GM12878 (cell line): ENCODE data around the gene ANXA9. TPM values are rescaled to one million over a fixed set of nuclear protein-coding genes. Genes with fewer than 3 reads are reported as not detected.

ENCODE experiments used
- ATAC-seq: fragments of 200-7000 bp; cut with Tn5 transposase; 3 replicates; pipeline ENCODE4 v1.9.1; 2020; ENCODE audit warnings: mild to moderate bottlenecking, moderate library complexity
- BruUV-seq: library from RNA; stranded (reverse); fragments of 400-500 nt; replicated peaks from 2 replicates; lab custom pipeline; 2021; lab: Mats Ljungman, UMichigan
- CTCF ChIA-PET: fragments of 300-600 bp; sonication (Branson Sonifier 250); formaldehyde crosslinking; extraction: SDS; loops from one replicate; lab custom pipeline; 2021; ENCODE audit warnings: inconsistent platforms; lab: Yijun Ruan, JAX
- POLR2A ChIA-PET: fragments of 350-600 bp; formaldehyde crosslinking; extraction: SDS; loops from one replicate; lab custom pipeline; 2021; ENCODE audit warnings: inconsistent platforms; lab: Charles Lee
- RAD21 ChIA-PET: fragments of 300-600 bp; sonication (Branson Sonifier 250); formaldehyde crosslinking; loops from one replicate; lab custom pipeline; 2023; ENCODE audit warnings: antibody characterized with exemption; ENCODE audit not compliant: unreplicated experiment; lab: Charles Lee
- SMC1A ChIA-PET: fragments of 300-600 bp; sonication (Branson Sonifier 250); formaldehyde crosslinking; loops from one replicate; lab custom pipeline; 2023; ENCODE audit not compliant: unreplicated experiment, uncharacterized antibody; lab: Charles Lee
- DNase-seq: peaks from one replicate; pipeline ENCODE4 v3.0.0-alpha.2; 2011; ENCODE audit warnings: low read depth, low spot score
- FAIRE-seq: peaks from 3 replicates; lab custom pipeline; 2011; peaks lifted over from hg19 to GRCh38; lab: Jason Lieb, UNC
- H2AFZ ChIP-seq: 2 replicates; pipeline ENCODE4 v1.6.0; 2011; ENCODE audit warnings: low read depth, low read length, control low read depth; ENCODE audit not compliant: control insufficient read depth
- H3K27ac ChIP-seq: 2 replicates; pipeline ENCODE4 v1.5.1; 2011; ENCODE audit warnings: control low read depth; ENCODE audit not compliant: control insufficient read depth, insufficient read depth
- H3K27me3 ChIP-seq, 2 experiments: replicated peaks in 1 of 2; 2 replicates each; pipeline versions ENCODE4 v1.6.0 to v1.6.1; 2011; ENCODE audit warnings: low read length in 1 of 2; ENCODE audit not compliant: control insufficient read depth in 2 of 2, insufficient read depth in 2 of 2
- H3K36me3 ChIP-seq, 2 experiments: 2 replicates each; pipeline ENCODE4 v1.5.1; 2011; ENCODE audit warnings: low read length in 1 of 2; ENCODE audit not compliant: control insufficient read depth in 2 of 2, insufficient read depth in 2 of 2
- H3K4me1 ChIP-seq: 2 replicates; pipeline ENCODE4 v1.6.1; 2011; ENCODE audit warnings: mild to moderate bottlenecking, low read length, moderate library complexity, mixed read lengths; ENCODE audit not compliant: control insufficient read depth, insufficient read depth
- H3K4me2 ChIP-seq: 2 replicates; pipeline ENCODE4 v1.6.0; 2011; ENCODE audit warnings: control low read depth; ENCODE audit not compliant: control insufficient read depth, insufficient read depth
- H3K4me3 ChIP-seq: fragments of 200-600 bp; sonication (generic); 2 replicates; pipeline ENCODE4 v1.5.1; 2016
- H3K79me2 ChIP-seq: 2 replicates; pipeline ENCODE4 v1.6.0; 2011; ENCODE audit warnings: low read length; ENCODE audit not compliant: control insufficient read depth, insufficient read depth
- H3K9ac ChIP-seq: 2 replicates; pipeline ENCODE4 v1.8.0; 2011; ENCODE audit warnings: low read length, control low read depth, mixed read lengths; ENCODE audit not compliant: control insufficient read depth, insufficient read depth
- H3K9me3 ChIP-seq: replicated peaks from 3 replicates; pipeline ENCODE4 v1.5.1; 2011; ENCODE audit warnings: mild to moderate bottlenecking, low read length; ENCODE audit not compliant: control insufficient read depth, insufficient read depth
- H4K20me1 ChIP-seq: 2 replicates; pipeline ENCODE4 v1.6.0; 2011; ENCODE audit not compliant: control insufficient read depth, insufficient read depth
- CTCF ChIP-seq, 3 experiments: IDR thresholded peaks in 2 of 3; conservative IDR thresholded peaks in 1 of 3; 2 replicates each; pipeline ENCODE4 v1.5.1; 2011; ENCODE audit warnings: low read depth in 3 of 3, low read length in 3 of 3, mild to moderate bottlenecking in 3 of 3, control low read depth in 2 of 3, moderate library complexity in 2 of 3, inconsistent platforms in 1 of 3, mixed read lengths in 1 of 3; ENCODE audit not compliant: control insufficient read depth in 2 of 3, insufficient read depth in 1 of 3; ENCODE audit errors: extremely low read depth in 1 of 3
- NR2F1 ChIP-seq: fragments of 450-650 bp; conservative IDR thresholded peaks from 2 replicates; pipeline ENCODE4 v1.6.1; 2017; ENCODE audit warnings: mild to moderate bottlenecking
- PKNOX1 ChIP-seq: fragments of 450-650 bp; IDR thresholded peaks from 2 replicates; pipeline ENCODE4 v1.6.1; 2016; ENCODE audit warnings: mild to moderate bottlenecking
- POLR2AphosphoS5 ChIP-seq: IDR thresholded peaks from 2 replicates; pipeline ENCODE4 v1.6.1; 2011; ENCODE audit warnings: mild to moderate bottlenecking, low read length, inconsistent platforms
- SMARCA5 ChIP-seq: fragments of 450-650 bp; IDR thresholded peaks from 2 replicates; pipeline ENCODE4 v1.6.1; 2017; ENCODE audit warnings: mild to moderate bottlenecking
- WGBS: methylation state at CpG from one replicate; pipeline ENCODE4 v1.1.6; 2016; ENCODE audit warnings: low lambda C conversion rate; ENCODE audit not compliant: insufficient replicate concordance, insufficient coverage; ENCODE audit errors: missing lambda C conversion rate; 5-methylcytosine and 5-hydroxymethylcytosine counted together
- in situ Hi-C: fragments of 300-500 bp; cut with MboI; formaldehyde crosslinking; loops from 9 replicates; pipeline ENCODE4 v1.14.3; 2018; ENCODE audit warnings: mixed read lengths
- intact Hi-C: fragments of 100-400 bp; cut with micrococcal nuclease; formaldehyde crosslinking; loops from one replicate; pipeline ENCODE4 v1.14.2; 2022; ENCODE audit not compliant: unreplicated experiment
- polyA plus RNA-seq, 11 experiments: library from polyadenylated mRNA; depleted of rRNA in 4 of 11; unstranded in 6 of 11; stranded (reverse) in 5 of 11; fragments of >200 nt; fragmentation: Nextera tagmentation in 4 of 11; fragmentation: Illumina TruSeq in 1 of 11; extraction: Ambion mirVana in 4 of 11; extraction: Trizol in 1 of 11; gene quantifications; 1 replicate in 1 of 11; 2 replicates in 10 of 11; pipeline versions ENCODE4 v1.2.1 to v1.2.3, GENCODE V29; 2011 to 2016; ENCODE audit warnings: inconsistent platforms in 2 of 11, missing spikeins in 2 of 11, low read depth in 1 of 11
- total RNA-seq, 4 experiments: library from RNA; depleted of rRNA in 3 of 4; stranded (reverse); fragments of >200 nt in 3 of 4; fragmentation: Illumina TruSeq in 1 of 4; extraction: Trizol in 1 of 4; gene quantifications; 2 replicates each; pipeline versions ENCODE4 v1.2.1 to v1.2.3, GENCODE V29; 2013 to 2021

Gene ANXA9
- total and polyA plus RNA-seq, 10 of the 15 experiments (the other 5 are each of a cell fraction or from before 2014, with no cell fraction given) = 0.04 to 0.43 (median 0.18) TPM; not detected in 4

GRCh38 chr1:150971583-150972416 lies 10.3 kb upstream of the ANXA9 start:
- 99% methylated on average over 6 of the region's 6 CpGs for WGBS
- intact Hi-C loops = loop anchor here (10.0 kb wide), 2 partner anchors 207 to 347 kb away; partner anchors contain the start of genes CTSS and ENSA
- CTCF ChIA-PET = interaction anchor here (0.6 to 2.4 kb wide), 3 partner anchors 9 to 301 kb away, joined by 3 to 8 read pairs (median 4); no protein-coding TSS in a partner anchor
- TF ChIP-seq PKNOX1 (no peak), SMARCA5 (no peak), CTCF (IDR thresholded peaks at IDR 0.05 in 2 of 3, conservative IDR thresholded peaks at IDR 0.05 in 1 of 3; ENCODE audit: control insufficient read depth in 2 of 3, extremely low read depth in 1 of 3, insufficient read depth in 1 of 3, low read depth in 3 of 3, low read length in 3 of 3) (peak in 1 of 3 experiments; percentile 30; a peak in 1 of 6 replicates), POLR2AphosphoS5 (no peak), NR2F1 (0 out of 2 replicates have a peak, but pooled peaks have one; percentile 31)
- TF ChIP-seq, all 136 proteins: peak for 2
- no peaks in the 10 kb centered on the region; a peak in 1 of 4 replicates for H3K27me3 ChIP-seq
- FAIRE-seq (no peak), ATAC-seq (peak; percentile 21), DNase-seq (no peak)
- H4K20me1 ChIP-seq = no peaks in the 10 kb centered on the region
- POLR2A ChIA-PET = no interaction called here
- H3K9ac ChIP-seq = no peak overlapping the region; the same call in 1 of the 2 replicates
- RAD21 ChIA-PET = no interaction called here
- H3K4me2 ChIP-seq = peak overlapping the region; percentile 77
- SMC1A ChIA-PET = no interaction called here
- H2AFZ ChIP-seq = no peak overlapping the region
- H3K4me1 ChIP-seq = peaks cover 7% of the 10 kb centered on the region; the same call in 1 of the 2 replicates
- no peaks in the 10 kb centered on the region for H3K9me3 ChIP-seq
- H3K36me3 ChIP-seq = peaks cover 5 to 12% of the 10 kb centered on the region in 2 experiments; a peak in 3 of 4 replicates
- in situ Hi-C loops = no loop called here
- BruUV-seq = no TSS peak
- peak overlapping the region; percentile 87; the same call in 1 of the 2 replicates for H3K4me3 ChIP-seq
- peaks cover 39% of the 10 kb centered on the region for H3K79me2 ChIP-seq
- no peak overlapping the region for H3K27ac ChIP-seq
